HL-60 (cell line): ENCODE results near the gene APIP.

Source experiments
- DNase-seq, 2 experiments: peaks; one replicate each; pipeline ENCODE4 v3.0.0-alpha.2; 2010 to 2020; ENCODE audit warnings: low read depth in 1 of 2, low spot score in 1 of 2
- H3K27ac ChIP-seq: fragments of 250-450 bp; sonication (Bioruptor Pico); replicated peaks from 2 replicates; pipeline ENCODE4 v1.5.1; 2020; ENCODE audit warnings: mild to moderate bottlenecking, moderate library complexity
- H3K27me3 ChIP-seq: fragments of 250-450 bp; sonication (Bioruptor Pico); 2 replicates; pipeline ENCODE4 v1.5.1; 2021; ENCODE audit warnings: mild to moderate bottlenecking, moderate library complexity; ENCODE audit not compliant: insufficient read depth, poor library complexity, severe bottlenecking
- H3K4me3 ChIP-seq: replicated peaks from 2 replicates; pipeline ENCODE4 v1.5.1; 2011; ENCODE audit warnings: mild to moderate bottlenecking, control low read depth, low read length; ENCODE audit not compliant: insufficient read depth
- CTCF ChIP-seq: IDR thresholded peaks from one replicate; pipeline ENCODE4 v1.5.1; 2011; ENCODE audit warnings: low read length, control low read depth, inconsistent platforms; ENCODE audit not compliant: insufficient read depth
- GABPA ChIP-seq: IDR thresholded peaks from 2 replicates; pipeline ENCODE4 v1.6.1; 2012; ENCODE audit warnings: low read depth
- POLR2AphosphoS5 ChIP-seq: IDR thresholded peaks from 2 replicates; pipeline ENCODE4 v1.6.1; 2012; ENCODE audit warnings: low read depth
- REST ChIP-seq: IDR thresholded peaks from 2 replicates; pipeline ENCODE4 v1.6.1; 2012; ENCODE audit warnings: low read depth; ENCODE audit not compliant: insufficient replicate concordance
- SPI1 ChIP-seq: IDR thresholded peaks from 2 replicates; pipeline ENCODE4 v1.6.1; 2012; ENCODE audit warnings: low read depth, mild to moderate bottlenecking, borderline replicate concordance
- microRNA-seq: library from miRNA; unstranded; fragments of <30 nt; microRNA quantifications from one replicate; pipeline ENCODE4, GENCODE V29; 2018

APIP gene

GRCh38 chr11:34839969-34840368, 76.2 kb downstream of the APIP start:
- no peak overlapping the region for H3K4me3 ChIP-seq
- no peak overlapping the region for H3K27ac ChIP-seq
- no peaks in the 10 kb centered on the region for H3K27me3 ChIP-seq
- TF ChIP-seq REST (no peak), CTCF (no peak)
- no peak for DNase-seq

GRCh38 chr11:34836958-34837856, 79.0 kb downstream of the APIP start:
- H3K27me3 ChIP-seq, result no peaks in the 10 kb centered on the region
- DNase-seq, result no peak
- no peak overlapping the region for H3K4me3 ChIP-seq
- no peak overlapping the region for H3K27ac ChIP-seq
- no peak for TF ChIP-seq POLR2AphosphoS5
- no peak for TF ChIP-seq CTCF
- TF ChIP-seq GABPA, result no peak
- no peak for TF ChIP-seq REST
- no peak for TF ChIP-seq SPI1

GRCh38 chr11:34833602-34834001, 82.6 kb downstream of the APIP start:
- H3K4me3 ChIP-seq, result no peak overlapping the region
- TF ChIP-seq SPI1, result no peak
- TF ChIP-seq GABPA, result no peak
- no peak for TF ChIP-seq REST
- no peak for TF ChIP-seq CTCF
- TF ChIP-seq POLR2AphosphoS5, result no peak
- H3K27ac ChIP-seq, result no peak overlapping the region
- no peak for DNase-seq
- no peaks in the 10 kb centered on the region for H3K27me3 ChIP-seq

Small RNAs within 50 kb of the gene (microRNA-seq; reads per million reads assigned to microRNA genes)
- gene MIR1343, result 4.2 reads per million, percentile 12 among the genes with 10 or more reads in this experiment
